HL-60/S4 (cell line): ENCODE measurements around the gene CMIP.
"Not testable (repeated sequence)": the region's sequence is repeated elsewhere in the genome, so short reads cannot be mapped to it uniquely, and the experiment has no call there.

Experiments
- in situ Hi-C: fragments of 300-500 bp; cut with MboI; formaldehyde crosslinking; loops from 2 replicates; pipeline ENCODE4 v1.14.3; 2022; ENCODE audit warnings: low sequenced_read_pairs

Gene CMIP

GRCh38 chr16:81444448-81445121 is at the start of gene CMIP:
TSS of gene CMIP (plus strand) at chr16:81444808.
- in situ Hi-C loops, result no loop called here

GRCh38 chr16:81394966-81395655 is 49.5 kb upstream of the CMIP start:
- in situ Hi-C loops, result no loop called here

- in situ Hi-C loops, result no loop called here
Measured at GRCh38 chr16:81397058-81397878, 47.3 kb upstream of the CMIP start.

- in situ Hi-C loops, result no loop called here
Measured at GRCh38 chr16:81397879-81398520, 46.6 kb upstream of the CMIP start.

GRCh38 chr16:81399909-81400308 is 44.7 kb upstream of the CMIP start:
- in situ Hi-C loops, result no loop called here

GRCh38 chr16:81401035-81401950 is 43.3 kb upstream of the CMIP start:
- in situ Hi-C loops, result no loop called here

- in situ Hi-C loops, result no loop called here
Measured at GRCh38 chr16:81403208-81403600, 41.4 kb upstream of the CMIP start.

GRCh38 chr16:81403601-81404391 is 40.8 kb upstream of the CMIP start:
- in situ Hi-C loops, result no loop called here

- in situ Hi-C loops, result not testable (repeated sequence)
Measured at GRCh38 chr16:81405002-81405401, 39.6 kb upstream of the CMIP start.

- in situ Hi-C loops, result no loop called here
Measured at GRCh38 chr16:81405702-81406113, 38.9 kb upstream of the CMIP start.

- in situ Hi-C loops, result no loop called here
Measured at GRCh38 chr16:81408409-81408950, 36.1 kb upstream of the CMIP start.

- in situ Hi-C loops, result no loop called here
Measured at GRCh38 chr16:81409016-81409556, 35.5 kb upstream of the CMIP start.

GRCh38 chr16:81410643-81411293 is 33.8 kb upstream of the CMIP start:
- in situ Hi-C loops, result no loop called here

- in situ Hi-C loops, result no loop called here
Measured at GRCh38 chr16:81413245-81413990, 31.2 kb upstream of the CMIP start.

GRCh38 chr16:81415751-81416150 is 28.9 kb upstream of the CMIP start:
- in situ Hi-C loops, result no loop called here

- in situ Hi-C loops, result no loop called here
Measured at GRCh38 chr16:81416749-81417148, 27.9 kb upstream of the CMIP start.

- in situ Hi-C loops, result no loop called here
Measured at GRCh38 chr16:81417210-81417609, 27.4 kb upstream of the CMIP start.

- in situ Hi-C loops, result no loop called here
Measured at GRCh38 chr16:81419806-81420205, 24.8 kb upstream of the CMIP start.
